ENCODE data around the gene SEPTIN1. TPM values are rescaled to one million over a fixed set of nuclear protein-coding genes. Genes with fewer than 3 reads are reported as not detected.

Gene SEPTIN1
- total and polyA plus RNA-seq, 2 experiments from 2014 or later, result 1.5 TPM; not detected in 1

GRCh38 chr16:30352488-30353401, 29.6 kb downstream of the SEPTIN1 start:
- H3K4me3 ChIP-seq, result no peak overlapping the region
- H3K9me3 ChIP-seq (ENCODE audit: low read depth), result no peaks in the 10 kb centered on the region
- no peaks in the 10 kb centered on the region for H3K9me2 ChIP-seq (replicated peaks; ENCODE audit: insufficient read depth)
- peaks cover 21% of the 10 kb centered on the region for H3K79me2 ChIP-seq
- H3K4me1 ChIP-seq (ENCODE audit: insufficient read depth), result peaks cover 17% of the 10 kb centered on the region
- no peaks in the 10 kb centered on the region for H3K27me3 ChIP-seq
- DNase-seq (ENCODE audit: low spot score), result no peak
- WGBS (ENCODE audit: low lambda C conversion rate, missing lambda C conversion rate), result 82% methylated on average over 14 of the region's 14 CpGs
- no peaks in the 10 kb centered on the region for H3K36me3 ChIP-seq (replicated peaks; ENCODE audit: insufficient read depth, low read depth)
- H3K27ac ChIP-seq, result no peak overlapping the region
- no peak overlapping the region for H3K4me2 ChIP-seq
- no peaks in the 10 kb centered on the region for H4K20me1 ChIP-seq (ENCODE audit: insufficient read depth, poor library complexity, severe bottlenecking)
- H2AFZ ChIP-seq, result no peak overlapping the region
- TF ChIP-seq CTCF (IDR thresholded peaks at IDR 0.05; ENCODE audit: poor library complexity) (no peak), EZH2 (IDR thresholded peaks at IDR 0.05; ENCODE audit: borderline replicate concordance) (no peak), EZH2phosphoT487 (IDR thresholded peaks at IDR 0.05; ENCODE audit: low read depth, severe bottlenecking, unreplicated experiment) (no peak)

- Histone ChIP-seq H2AFZ (no peak overlapping the region), H3K27me3 (no peaks in the 10 kb centered on the region), H3K4me3 (no peak overlapping the region), H3K36me3 (replicated peaks; ENCODE audit: insufficient read depth, low read depth) (no peaks in the 10 kb centered on the region), H3K9me3 (ENCODE audit: low read depth) (no peaks in the 10 kb centered on the region), H3K4me2 (no peak overlapping the region), H3K9me2 (replicated peaks; ENCODE audit: insufficient read depth) (no peaks in the 10 kb centered on the region), H3K4me1 (ENCODE audit: insufficient read depth) (peaks cover 17% of the 10 kb centered on the region), H4K20me1 (ENCODE audit: insufficient read depth, poor library complexity, severe bottlenecking) (no peaks in the 10 kb centered on the region), H3K27ac (no peak overlapping the region), H3K79me2 (peaks cover 21% of the 10 kb centered on the region)
- no peak for DNase-seq (ENCODE audit: low spot score)
- 93% methylated on average over 11 of the region's 11 CpGs for WGBS (ENCODE audit: low lambda C conversion rate, missing lambda C conversion rate)
- no peak for TF ChIP-seq EZH2 (IDR thresholded peaks at IDR 0.05; ENCODE audit: borderline replicate concordance)
- TF ChIP-seq EZH2phosphoT487 (IDR thresholded peaks at IDR 0.05; ENCODE audit: low read depth, severe bottlenecking, unreplicated experiment), result no peak
- no peak for TF ChIP-seq CTCF (IDR thresholded peaks at IDR 0.05; ENCODE audit: poor library complexity)
Measured at GRCh38 chr16:30351586-30352419, 30.6 kb downstream of the SEPTIN1 start.

GRCh38 chr16:30351001-30351441, 31.3 kb downstream of the SEPTIN1 start:
- Histone ChIP-seq H3K27me3 (no peaks in the 10 kb centered on the region), H3K4me1 (ENCODE audit: insufficient read depth) (peaks cover 13% of the 10 kb centered on the region), H3K4me2 (no peak overlapping the region), H3K9me2 (replicated peaks; ENCODE audit: insufficient read depth) (no peaks in the 10 kb centered on the region), H3K36me3 (replicated peaks; ENCODE audit: insufficient read depth, low read depth) (no peaks in the 10 kb centered on the region), H4K20me1 (ENCODE audit: insufficient read depth, poor library complexity, severe bottlenecking) (no peaks in the 10 kb centered on the region), H2AFZ (no peak overlapping the region), H3K27ac (no peak overlapping the region), H3K4me3 (no peak overlapping the region), H3K9me3 (ENCODE audit: low read depth) (no peaks in the 10 kb centered on the region), H3K79me2 (peaks cover 21% of the 10 kb centered on the region)
- TF ChIP-seq EZH2 (IDR thresholded peaks at IDR 0.05; ENCODE audit: borderline replicate concordance) (no peak), CTCF (IDR thresholded peaks at IDR 0.05; ENCODE audit: poor library complexity) (no peak), EZH2phosphoT487 (IDR thresholded peaks at IDR 0.05; ENCODE audit: low read depth, severe bottlenecking, unreplicated experiment) (no peak)
- 96% methylated on average over 15 of the region's 15 CpGs for WGBS (ENCODE audit: low lambda C conversion rate, missing lambda C conversion rate)
- no peak for DNase-seq (ENCODE audit: low spot score)
